Ishikawa (cell line): ENCODE measurements around the gene TMEM91.

ENCODE experiments used
- CREB1 ChIP-seq: IDR thresholded peaks from 2 replicates; pipeline ENCODE4 v1.6.1; 2012; ENCODE audit warnings: low read depth
- EP300 ChIP-seq: IDR thresholded peaks from 2 replicates; pipeline ENCODE4 v1.6.1; 2012; ENCODE audit warnings: borderline replicate concordance
- YY1 ChIP-seq: IDR thresholded peaks from 2 replicates; pipeline ENCODE4 v1.6.1; 2012; ENCODE audit warnings: low read depth

DNA sequence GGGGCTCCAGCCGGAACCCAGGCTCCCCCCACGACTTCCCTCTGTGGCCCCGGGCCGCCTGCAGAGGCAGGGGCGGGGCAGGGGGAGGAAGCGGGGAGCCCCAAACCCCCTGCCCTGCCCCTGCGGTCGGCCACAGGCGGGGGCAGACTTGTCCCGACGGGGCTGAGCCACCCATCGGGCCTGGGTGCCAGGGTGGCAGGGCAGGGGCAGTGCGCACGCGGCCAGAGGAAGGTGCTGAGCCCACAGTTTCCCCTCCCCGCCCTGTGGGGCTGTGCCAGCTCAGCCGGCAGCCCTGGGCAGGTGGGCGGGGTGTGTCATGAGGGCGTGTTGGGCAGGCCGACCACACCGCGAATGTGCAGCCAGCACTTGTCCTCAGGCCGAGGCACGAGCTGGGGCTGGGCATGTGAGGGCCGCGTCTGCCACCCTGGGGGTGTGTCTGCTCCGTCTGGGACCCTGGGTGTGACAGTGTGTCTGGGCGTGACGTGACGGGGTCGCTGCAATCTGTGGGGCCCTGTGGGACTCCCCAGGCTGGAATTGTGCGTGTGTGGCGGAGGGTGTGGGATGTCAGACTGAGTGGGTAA lies 48.7 kb upstream of the TMEM91 start:
- no peak for TF ChIP-seq CREB1
- no peak; the same call in 1 of the 2 replicates for TF ChIP-seq EP300
- TF ChIP-seq YY1 = no peak; the same call in 1 of the 2 replicates
